COLO668 (cell line): Measurements from ENCODE around the gene ATXN2.
"Not testable (repeated sequence)": the region's sequence is repeated elsewhere in the genome, so short reads cannot be mapped to it uniquely, and the experiment has no call there.

ENCODE experiments used
- DNase-seq: peaks from one replicate; lab custom pipeline; 2025; ENCODE audit not compliant: unreplicated experiment; lab: John Stamatoyannopoulos, UW

The ATXN2 gene, protein sequence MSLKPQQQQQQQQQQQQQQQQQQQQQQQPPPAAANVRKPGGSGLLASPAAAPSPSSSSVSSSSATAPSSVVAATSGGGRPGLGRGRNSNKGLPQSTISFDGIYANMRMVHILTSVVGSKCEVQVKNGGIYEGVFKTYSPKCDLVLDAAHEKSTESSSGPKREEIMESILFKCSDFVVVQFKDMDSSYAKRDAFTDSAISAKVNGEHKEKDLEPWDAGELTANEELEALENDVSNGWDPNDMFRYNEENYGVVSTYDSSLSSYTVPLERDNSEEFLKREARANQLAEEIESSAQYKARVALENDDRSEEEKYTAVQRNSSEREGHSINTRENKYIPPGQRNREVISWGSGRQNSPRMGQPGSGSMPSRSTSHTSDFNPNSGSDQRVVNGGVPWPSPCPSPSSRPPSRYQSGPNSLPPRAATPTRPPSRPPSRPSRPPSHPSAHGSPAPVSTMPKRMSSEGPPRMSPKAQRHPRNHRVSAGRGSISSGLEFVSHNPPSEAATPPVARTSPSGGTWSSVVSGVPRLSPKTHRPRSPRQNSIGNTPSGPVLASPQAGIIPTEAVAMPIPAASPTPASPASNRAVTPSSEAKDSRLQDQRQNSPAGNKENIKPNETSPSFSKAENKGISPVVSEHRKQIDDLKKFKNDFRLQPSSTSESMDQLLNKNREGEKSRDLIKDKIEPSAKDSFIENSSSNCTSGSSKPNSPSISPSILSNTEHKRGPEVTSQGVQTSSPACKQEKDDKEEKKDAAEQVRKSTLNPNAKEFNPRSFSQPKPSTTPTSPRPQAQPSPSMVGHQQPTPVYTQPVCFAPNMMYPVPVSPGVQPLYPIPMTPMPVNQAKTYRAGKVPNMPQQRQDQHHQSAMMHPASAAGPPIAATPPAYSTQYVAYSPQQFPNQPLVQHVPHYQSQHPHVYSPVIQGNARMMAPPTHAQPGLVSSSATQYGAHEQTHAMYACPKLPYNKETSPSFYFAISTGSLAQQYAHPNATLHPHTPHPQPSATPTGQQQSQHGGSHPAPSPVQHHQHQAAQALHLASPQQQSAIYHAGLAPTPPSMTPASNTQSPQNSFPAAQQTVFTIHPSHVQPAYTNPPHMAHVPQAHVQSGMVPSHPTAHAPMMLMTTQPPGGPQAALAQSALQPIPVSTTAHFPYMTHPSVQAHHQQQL

DNA sequence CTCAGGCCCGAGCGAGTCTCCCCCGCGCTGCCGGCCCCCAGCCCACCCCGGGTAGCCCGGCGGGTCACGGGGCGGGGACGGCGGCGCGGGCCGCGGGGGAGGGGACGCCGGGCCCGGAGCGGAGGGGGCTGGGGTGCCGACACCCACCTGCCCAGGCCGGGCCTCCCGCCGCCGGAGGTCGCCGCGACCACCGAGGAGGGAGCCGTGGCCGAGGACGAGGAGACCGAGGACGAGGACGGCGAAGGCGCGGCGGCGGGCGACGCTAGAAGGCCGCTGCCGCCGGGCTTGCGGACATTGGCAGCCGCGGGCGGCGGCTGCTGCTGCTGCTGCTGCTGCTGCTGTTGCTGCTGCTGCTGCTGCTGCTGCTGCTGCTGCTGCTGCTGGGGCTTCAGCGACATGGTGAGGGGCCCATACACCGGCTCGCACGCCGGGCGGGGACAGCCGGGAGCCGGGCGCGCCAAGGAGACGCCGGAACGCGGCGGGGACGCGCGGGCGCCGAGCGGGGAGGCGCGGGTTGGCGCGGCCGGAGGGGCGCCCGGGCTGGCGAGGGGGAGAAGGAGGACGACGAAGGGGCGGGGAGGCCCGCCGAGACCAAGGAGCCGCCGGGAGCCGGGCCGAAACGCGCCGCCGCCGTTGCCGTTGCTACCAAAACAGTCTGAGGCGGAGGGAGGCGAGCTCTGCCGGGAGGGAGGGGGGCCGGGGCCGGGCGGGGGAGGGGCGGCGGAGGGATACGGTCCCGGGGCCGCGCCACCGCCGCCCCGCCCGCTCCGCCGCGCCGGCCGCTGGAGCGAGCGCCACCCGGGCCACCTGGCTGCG, at the start of gene ATXN2:
TSS of gene ATXN2 (minus strand) at position 679 of the 816 bp plus-strand sequence. CDS start at position 398, 281 bp downstream.
- DNase-seq: peak; percentile 96

DNA sequence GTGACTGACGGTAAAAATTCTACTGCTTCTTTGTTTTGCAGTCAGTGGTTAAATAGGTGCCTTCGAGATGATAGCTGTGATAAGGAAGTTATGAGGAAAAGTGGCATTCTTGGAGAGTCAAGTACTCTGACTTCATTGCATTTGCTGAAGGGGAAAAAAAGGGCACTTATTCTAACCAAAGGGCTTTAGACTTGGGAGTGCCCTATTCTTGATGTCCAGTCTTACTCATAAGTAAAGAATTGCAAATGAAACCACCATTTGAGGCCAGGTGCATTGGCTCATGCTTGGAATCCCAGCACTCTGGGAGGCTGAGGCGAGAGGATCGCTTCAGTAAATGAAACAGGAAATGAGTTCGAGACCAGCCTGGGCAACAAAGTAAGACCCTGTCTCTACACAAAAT, 46.3 kb upstream of the ATXN2 start:
- no peak for DNase-seq

DNA sequence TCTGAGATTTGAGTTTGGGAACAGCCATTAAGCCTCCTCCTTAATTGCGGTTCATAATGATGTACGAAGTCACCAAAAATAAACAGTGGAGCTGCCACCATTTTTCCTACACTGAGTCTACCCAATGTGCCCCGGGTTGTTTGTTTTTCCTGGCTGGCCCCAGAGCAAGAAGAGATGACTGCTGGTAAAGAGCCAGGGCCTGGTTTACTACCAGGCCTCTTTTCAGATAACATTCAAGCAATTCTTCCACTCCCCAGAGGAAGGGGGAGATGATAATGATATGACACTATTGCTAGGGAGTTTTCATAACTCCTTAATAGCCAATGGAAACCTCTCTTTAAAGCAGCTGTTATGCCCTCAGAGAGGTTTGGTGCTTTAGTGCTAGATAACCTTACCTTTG, 44.3 kb upstream of the ATXN2 start:
- DNase-seq: no peak

DNA sequence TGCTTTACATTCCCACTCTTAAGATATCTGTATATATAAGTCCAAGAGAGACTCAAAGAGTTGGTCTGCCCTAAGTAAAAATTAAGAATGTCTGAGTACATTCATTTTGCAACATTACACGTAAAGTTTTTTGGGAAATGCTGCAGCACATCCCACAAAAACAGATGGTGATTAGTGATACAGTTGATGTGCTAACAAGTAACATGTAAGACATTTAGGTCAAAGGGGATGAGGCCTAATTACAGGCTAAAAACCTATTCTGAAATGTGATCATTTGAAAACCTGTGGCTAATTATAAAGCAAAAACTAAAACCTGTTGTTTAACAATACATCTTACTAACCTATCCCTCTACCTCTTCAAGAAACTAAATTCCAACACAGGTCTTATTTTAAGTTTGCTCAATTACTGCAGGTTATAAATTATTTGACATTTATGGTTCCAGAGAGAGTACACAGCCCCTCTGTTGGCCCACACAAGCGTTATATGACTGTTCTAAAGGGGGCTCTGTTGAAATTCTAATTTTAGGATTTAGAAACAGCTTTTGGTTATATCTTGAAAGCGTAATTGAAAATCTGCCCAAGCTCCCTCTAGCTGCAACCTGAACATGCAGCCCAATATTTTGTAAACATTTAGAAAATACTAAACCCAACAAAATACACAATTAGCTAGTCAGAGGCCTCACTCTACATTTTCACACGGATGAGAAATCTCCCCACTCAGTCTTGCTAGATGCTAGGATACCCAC, 43.7 kb upstream of the ATXN2 start:
- DNase-seq: no peak

DNA sequence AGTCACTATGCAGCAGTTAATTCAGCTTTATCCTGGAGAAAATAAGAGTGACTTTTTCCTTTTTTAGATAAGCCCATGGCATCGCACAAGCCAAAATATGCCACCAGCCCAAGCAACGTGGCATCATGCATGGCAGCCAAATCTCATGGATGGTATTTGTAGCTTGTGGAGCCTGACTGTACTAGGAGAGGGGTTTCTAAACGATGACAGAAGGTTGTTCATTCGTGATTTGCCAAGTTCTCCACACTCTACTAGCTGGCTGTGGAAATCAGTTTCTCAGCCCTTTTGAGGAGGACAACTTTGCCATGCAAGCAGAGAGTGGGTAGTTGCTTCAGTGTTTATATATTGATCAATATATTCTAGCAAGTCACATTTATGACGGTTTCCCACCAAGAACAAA, 41.4 kb upstream of the ATXN2 start:
- DNase-seq: no peak

DNA sequence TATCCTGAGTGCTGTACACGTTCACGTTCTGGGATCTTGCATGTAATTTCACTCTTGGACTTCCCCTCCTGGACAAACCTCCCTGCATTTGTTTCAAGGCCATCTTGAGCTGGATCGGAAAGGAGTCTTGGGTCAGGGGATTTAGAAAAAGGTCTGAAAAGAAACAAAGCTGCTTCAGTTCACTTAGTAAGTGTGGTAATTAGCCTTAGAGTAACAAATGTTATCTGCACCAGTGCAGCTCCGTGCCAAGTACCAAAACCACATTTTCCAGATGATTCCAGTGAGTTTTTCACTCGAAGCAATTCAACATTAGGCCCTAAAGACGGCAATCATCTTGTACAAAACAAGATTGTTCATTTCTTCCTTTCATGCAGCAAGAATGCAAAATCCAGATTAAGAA, 39.4 kb upstream of the ATXN2 start:
- no peak for DNase-seq

DNA sequence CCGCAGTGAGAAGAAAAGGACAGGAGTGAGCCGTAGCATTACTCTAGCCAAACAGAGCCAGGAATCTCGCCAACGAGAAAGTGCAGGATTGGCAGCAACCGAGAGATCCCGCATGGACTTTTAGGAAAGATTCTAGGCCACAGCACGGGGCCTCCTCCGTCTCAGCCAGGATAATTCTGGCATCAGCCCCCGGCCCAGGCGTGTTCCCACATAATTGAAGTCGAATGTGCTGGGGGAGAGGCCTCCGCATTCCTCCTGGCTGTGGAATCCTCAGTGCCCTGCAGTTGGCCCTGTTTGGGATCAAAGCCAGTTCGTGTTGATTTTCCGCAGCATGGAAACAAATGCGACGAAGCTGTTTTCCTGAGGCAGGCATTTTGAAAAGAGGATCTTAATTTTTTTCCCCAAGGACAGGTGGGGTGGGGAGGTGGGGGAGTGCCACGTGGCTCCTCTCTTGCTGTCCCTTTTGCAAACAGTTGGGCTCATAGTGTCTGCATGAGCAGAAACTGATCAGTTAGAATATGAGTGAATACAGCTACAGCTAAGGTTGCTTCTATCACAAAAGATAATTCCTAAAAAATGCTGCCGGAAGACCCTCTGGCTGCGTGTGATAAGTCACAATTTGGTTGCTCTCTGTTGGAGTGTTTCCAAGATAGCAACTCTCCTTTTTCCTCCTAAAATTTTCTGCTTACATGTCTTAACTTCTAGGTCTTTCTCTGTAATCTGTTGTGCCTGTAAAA, 37.3 kb upstream of the ATXN2 start:
- DNase-seq: no peak

DNA sequence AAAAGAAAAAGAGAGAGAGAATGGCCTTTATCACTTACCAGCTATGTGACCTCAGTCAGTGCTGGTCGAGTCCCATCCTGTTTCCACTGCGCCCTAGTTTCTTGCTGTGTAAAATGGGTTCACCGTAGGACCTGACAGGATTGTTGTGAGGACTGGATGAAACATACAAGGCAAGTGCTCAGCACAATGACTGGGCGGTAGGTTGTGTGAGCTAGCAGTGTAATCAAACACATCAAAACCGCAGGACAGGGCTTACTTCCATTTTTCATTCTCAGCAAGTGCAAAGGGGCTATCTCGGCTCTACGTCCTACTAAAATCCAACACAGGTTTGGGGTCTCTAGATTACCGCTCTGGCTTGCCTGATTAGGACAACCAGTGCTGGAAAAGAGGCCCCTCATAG, 36.4 kb upstream of the ATXN2 start:
- no peak for DNase-seq

DNA sequence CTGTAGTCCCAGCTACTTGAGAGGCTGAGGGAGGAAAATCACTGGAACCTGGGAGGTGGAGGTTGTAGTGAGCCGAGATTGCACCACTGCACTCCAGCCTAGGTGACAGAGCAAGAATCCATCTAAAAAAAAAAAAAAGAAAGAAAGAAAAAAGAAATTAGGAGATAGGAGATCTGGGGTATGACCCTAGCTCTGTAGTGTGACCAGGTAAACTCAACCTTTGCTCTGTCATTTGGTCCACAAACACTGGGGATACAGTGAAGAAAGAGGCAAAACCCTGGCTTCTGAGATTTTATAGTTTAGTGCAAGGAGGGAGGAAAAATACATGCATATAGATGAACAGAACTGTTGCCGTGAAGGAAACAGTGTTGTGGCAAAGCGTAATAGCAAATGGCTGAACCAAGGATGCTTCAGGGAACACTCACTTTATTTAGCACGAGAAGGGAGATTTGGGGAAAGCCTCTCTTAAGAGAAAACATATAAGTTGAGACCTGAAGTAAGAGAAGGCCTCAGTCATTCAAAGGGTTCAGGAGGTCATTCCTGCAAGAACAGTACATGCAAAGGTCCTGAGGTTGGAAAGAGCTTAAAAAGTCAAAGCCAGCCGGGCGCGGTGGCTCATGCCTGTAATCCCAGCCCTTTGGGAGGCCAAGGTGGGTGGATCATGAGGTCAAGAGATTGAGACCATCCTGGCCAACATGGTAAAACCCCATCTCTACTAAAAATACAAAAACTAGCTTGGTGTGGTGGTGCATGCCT, 29.6 kb upstream of the ATXN2 start:
- no peak for DNase-seq

DNA sequence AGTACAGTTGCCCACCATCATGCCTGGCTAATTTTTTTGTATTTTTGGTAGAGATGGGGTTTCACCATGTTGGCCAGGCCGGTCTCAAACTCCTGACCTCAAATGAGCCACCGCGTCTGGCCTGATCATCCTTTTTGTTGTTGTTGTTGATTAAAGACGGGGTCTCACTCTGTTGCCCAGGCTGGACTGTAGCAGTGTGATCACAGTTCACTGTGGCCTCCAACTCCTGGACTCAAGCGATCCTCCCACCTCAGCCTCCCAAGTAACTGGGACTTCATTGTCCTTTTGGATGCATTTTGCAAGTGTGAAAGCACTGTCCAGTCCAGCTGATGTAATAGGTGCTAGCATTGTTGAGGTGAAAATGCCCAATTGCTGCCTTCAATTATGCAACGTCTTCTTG, 27.1 kb upstream of the ATXN2 start:
- no peak for DNase-seq

DNA sequence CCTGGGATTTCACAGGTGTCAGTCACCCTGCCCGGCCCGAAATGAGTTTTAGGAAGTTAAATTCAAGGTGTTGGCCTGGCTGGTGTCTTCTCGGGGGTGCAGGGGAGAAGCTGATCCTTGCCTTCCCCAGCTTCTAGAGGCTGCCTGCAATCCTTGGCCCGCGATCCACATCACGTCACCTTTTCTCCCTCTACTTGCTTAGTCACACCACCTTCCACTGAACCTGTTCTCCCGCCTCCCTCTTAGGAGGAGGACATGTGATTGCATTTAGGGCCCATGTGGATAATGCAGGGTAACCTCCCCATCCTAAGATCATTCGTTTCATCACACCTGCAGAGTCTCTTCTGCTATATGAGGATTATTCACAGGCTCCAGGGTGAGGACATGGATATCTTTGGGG, 25.4 kb upstream of the ATXN2 start:
- no peak for DNase-seq

DNA sequence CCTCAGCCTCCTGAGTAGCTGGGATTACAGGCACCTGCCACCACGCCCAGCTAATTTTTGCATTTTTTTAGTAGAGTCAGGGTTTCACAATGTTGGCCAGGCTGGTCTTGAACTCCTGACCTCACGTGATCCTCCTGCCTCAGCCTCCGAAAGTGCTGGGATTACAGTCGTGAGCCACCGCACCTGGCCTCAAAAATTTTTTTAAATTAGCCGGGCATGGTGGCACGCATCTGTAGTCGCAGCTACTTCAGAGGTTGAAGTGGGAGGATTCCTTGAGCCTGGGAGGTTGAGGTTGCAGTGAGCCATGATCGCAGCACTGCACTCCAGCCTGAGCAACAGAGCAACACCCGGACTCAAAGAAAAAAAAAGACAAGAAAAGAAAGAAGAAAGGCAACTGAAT, 18.7 kb upstream of the ATXN2 start:
- not testable (repeated sequence) for DNase-seq

DNA sequence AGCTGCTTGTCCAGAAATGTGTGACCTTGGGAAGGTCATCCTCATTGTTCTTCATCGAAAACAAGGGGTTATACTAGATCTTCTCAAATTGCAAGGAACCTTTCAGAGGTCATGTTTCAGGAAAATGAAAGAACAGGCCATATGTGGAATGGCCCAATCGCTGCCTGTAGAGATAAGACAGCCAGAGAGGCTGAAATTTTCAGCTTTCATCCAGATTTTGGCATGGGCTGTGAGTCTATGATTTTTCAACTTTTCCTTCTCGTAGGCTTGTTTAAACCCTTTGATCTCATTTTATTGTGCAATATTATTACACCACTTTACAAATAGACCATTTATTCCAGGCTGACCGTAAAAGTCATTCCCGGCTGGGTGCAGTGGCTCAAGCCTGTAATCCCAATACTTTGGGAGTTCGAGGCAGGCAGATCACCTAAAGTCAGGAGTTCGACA, 17.1 kb upstream of the ATXN2 start:
- DNase-seq: no peak

DNA sequence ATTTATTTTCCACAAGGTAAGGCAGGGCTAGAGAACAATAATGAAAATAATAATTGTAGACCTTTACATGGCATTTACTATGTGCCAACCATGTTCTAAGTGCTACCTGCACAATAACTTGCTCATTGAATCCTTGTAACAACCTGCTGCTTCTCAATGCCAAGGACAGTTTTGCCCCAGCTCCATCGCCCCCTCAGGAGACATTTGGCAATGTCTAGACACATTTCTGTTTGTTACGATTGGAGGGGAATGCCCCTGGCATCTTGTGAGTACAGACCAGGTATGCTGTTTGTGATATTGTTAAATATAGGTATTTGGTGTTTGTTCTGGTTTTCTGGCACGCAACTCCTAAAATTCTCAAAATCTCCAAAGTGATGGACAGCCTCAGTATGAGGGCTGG, 8.1 kb upstream of the ATXN2 start:
- no peak for DNase-seq

DNA sequence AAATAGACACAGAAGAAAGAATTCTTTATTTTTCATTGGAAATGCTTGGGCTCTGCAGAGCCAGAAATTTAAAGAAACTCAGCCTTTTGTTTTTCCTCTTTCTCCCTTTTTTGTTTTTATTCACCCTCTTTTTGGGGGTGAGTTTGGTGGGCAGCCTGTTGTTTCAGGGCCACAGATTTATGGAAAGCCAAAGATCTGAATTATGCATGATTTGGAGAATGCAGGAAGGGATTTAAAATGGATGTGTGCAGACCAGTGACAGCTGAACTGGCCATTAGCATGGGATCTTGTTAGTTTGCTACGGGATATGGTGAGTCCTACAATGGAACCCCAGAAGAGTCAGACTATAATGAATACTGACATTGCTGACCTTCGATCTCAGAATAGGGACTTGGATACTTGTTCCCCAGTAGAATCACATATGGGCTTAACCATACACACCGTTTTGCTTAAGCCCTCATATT, 7.7 kb upstream of the ATXN2 start:
- no peak for DNase-seq

DNA sequence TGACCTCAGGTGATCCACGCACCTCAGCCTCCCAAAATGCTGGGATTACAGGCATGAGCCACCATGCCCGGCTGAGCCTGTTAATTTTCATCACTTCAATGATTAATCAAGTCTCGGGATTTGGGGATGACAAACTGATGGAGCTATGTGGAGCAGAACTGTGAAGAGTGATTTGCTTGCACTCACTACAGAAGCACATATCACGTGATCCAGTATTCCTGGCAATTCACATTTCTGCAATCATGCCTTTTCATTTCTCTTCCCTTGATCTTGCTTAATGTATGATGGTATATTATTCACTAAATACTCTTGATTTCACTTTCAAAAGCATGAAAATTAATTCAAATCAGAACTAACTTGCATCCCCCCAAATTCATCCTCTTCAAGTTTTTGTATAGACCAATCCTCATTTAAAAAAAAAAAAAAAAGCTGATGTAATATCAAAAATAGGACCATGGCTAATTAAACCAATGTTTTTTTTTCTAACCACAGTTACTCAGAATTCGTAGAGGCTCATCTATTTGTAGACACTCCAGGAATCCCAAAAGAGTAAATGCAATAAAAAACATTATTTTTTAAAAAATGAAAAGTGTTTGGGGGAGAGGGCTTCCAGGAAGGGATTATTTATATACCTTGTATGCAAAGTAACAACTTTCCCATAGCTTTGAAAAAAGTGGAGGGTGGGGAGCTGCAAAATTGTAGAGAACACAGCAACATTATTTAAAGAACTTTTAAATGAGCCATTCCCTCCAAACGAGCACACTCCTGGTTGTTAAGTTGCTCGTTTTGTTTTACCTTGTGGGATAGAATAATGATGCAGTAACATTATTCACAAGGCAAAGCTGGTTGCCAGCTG, 7.0 kb upstream of the ATXN2 start:
- DNase-seq: no peak

DNA sequence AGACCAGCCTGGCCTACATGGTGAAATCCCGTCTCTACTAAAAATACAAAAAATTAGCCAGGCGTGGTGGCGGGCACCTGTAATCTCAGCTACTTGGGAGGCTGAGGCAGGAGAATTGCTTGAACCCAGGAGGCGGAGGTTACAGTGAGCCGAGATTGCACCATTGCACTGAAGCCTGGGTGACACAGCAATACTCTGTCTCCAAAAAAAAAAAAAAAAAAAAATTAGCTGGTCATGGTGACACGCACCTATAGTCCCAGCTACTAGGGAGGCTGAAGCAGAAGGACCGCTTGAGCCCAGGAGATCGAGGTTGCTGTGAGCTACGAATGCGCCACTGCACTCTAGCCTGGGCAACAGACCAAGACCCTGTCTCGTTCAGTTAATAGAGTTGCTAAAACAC, 3.7 kb upstream of the ATXN2 start:
- not testable (repeated sequence) for DNase-seq

DNA sequence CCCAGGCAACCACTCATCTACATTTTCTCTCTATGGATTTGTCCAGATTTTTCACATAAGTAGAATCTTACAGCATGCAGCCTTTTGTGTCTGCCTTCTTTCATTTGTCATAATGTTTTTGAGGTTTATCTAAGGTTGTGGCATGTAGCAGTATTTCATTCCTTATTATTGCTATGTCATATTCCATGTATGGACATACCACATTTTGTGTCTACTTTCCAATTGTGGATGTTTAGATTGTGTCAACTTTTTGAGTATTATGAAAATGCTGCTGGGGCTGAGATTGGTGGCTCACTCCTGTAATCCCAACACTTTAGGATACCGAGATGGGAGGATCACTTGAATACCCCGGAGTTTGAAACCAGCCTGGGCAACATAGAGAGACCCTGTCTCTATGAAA, 3.2 kb upstream of the ATXN2 start:
- no peak for DNase-seq
